GM12801 (cell line): Measurements from ENCODE around the gene LAPTM5.

Experiments
- CTCF ChIP-seq: IDR thresholded peaks from one replicate; pipeline ENCODE4 v1.5.1; 2011; ENCODE audit warnings: control low read depth; ENCODE audit not compliant: insufficient read length; ENCODE audit errors: extremely low read depth

Gene LAPTM5

GRCh38 chr1:30764939-30765555 is 7.5 kb upstream of the LAPTM5 start:
- TF ChIP-seq CTCF: no peak

- no peak for TF ChIP-seq CTCF
These were observed 6.8 kb upstream of the LAPTM5 start for GRCh38 chr1:30764396-30764795.

GRCh38 chr1:30763651-30764248 is 6.2 kb upstream of the LAPTM5 start:
- no peak for TF ChIP-seq CTCF

GRCh38 chr1:30762930-30763650 is 5.5 kb upstream of the LAPTM5 start:
- no peak for TF ChIP-seq CTCF

- TF ChIP-seq CTCF: no peak
These were observed 4.8 kb upstream of the LAPTM5 start for GRCh38 chr1:30762152-30762929.

- no peak for TF ChIP-seq CTCF
These were observed 4.0 kb upstream of the LAPTM5 start for GRCh38 chr1:30761381-30762151.
